Activated CD4-positive, CD25-positive, alpha-beta regulatory T cell treated with anti-CD3 and anti-CD28 coated beads, Interleukin-2, amount 50 U/mL, for 24 hours (primary cell): ENCODE results near the gene MPI.
A peak's percentile ranks its signal among the peaks of the same experiment; 100 is the strongest.
"Not testable (repeated sequence)": the region's sequence is repeated elsewhere in the genome, so short reads cannot be mapped to it uniquely, and the experiment has no call there.

Source experiments
- ATAC-seq, 2 donors: fragments of 150-1000 bp; cut with Tn5 transposase; one replicate each; pipeline ENCODE4 v1.10.0; 2021; ENCODE audit warnings: mild to moderate bottlenecking in 1 of 2, moderate library complexity in 1 of 2

Gene MPI

DNA sequence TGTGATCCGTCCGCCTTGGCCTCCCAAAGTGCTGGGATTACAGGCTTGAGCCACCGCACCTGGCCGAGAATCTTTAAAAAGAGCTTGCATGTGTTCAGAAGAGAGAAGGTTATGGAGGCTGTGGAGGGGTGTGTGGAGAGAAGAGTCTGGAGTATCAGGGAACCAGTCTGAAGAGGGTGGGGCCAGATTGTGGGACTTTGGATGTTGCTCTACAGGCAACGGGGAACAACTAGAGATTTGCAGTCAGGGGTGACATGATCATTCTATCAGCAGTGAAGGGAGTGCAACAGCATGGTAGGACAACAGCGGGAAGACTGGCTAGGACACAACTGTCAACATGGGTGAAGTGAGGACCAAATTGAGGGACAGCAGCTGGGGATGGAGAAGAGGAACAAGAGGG, 25.5 kb upstream of the MPI start:
- no peak for ATAC-seq

DNA sequence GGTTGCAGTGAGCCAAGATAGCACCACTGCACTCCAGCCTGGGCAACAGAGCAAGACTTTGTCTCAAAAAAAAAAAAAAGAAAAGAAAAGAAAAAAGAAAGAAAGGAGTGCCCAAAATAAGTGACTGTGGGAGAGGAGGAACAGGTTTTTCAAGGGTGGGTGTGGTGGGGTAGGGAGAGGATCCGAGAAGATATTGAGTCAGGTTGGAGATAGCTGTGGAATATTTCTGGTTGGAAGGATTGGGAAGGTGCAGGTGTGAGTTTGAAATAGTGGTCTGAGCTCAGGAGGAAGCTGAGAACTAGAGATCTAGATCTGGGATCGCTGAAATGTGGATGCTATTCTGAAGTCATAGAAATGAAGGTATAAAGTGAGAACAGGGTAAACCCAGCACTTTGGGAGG, 24.5 kb upstream of the MPI start:
- ATAC-seq: no peak

DNA sequence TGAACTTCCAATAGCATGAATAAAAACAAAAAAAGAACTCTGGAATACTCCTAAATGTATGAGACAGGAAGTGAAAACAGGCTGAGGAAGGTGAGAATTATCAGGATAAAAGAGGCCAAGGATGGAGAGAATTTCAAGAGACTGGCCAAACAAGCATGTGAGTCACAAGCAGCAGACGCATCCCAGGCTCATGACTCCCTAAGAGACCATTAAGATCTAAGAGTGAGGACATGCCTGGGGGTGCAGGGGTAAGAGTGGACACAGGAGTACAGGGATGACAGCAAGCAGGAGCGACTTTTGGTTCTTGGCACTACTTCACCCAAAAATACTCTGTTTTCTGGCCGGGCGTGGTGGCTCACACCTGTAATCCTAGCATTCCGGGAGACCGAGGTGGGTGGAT, 23.8 kb upstream of the MPI start:
- ATAC-seq: no peak

DNA sequence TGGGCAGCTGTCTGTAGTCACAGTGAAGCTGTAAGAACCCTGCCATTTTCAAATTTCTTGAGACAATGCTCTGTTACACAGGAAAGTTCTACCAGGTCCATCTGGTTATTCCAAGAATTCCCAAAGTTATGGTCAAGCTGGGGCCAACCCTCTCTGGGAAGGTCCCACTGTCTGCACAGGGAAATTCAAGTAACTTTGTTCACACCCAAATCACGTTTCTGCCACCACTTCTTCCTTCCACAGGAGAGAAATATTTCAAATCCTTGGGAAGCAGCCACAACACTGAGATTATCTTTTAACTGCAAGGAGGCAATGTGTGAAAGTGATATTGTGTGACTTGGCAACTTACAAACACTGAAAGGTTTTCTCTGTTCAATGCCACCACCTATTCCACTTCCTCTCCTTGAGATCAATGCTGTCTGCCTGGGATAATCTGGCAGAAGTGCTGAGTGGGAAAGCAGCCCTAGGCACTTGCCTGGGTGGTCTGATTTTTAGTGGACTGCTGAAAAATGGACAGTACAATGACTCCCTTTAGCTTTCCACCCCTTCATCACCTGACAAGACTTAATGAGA, 22.3 kb upstream of the MPI start:
- ATAC-seq: no peak

DNA sequence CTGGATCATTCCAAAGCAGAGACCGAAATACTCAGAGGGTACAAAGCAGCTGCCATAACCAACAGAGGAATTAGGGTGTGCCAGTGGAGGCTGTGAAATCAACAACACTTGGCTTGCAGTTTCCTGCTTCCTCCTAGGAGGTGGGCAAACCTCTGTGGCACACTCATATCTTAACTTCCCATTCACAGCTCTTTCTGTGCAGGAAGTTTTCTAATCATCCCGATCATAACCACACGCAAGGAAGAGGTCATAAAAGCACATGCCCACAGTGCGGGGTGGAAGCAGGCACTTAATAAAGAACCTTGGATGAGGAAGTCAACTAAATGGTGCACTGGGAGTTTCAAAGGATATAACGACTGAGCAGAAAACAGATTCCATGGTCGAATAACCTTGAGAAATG, 21.8 kb upstream of the MPI start:
- no peak for ATAC-seq

DNA sequence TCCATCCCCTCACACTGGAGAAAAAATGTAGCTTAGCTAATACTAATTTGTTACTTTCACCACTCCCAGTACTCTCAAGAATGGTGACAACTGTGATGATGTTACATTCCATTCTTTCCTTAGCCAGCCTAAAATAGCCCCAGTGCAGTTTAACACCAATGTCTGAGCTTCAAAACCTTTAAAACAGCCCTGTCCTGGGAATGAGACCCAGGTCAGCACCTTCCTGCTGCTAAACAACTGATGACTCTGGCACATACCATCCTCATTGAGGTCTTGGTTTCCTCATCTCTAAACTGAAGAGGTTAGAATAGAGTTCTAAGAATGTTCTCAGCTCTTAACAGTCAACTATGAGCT, 20.5 kb upstream of the MPI start:
- ATAC-seq: no peak

DNA sequence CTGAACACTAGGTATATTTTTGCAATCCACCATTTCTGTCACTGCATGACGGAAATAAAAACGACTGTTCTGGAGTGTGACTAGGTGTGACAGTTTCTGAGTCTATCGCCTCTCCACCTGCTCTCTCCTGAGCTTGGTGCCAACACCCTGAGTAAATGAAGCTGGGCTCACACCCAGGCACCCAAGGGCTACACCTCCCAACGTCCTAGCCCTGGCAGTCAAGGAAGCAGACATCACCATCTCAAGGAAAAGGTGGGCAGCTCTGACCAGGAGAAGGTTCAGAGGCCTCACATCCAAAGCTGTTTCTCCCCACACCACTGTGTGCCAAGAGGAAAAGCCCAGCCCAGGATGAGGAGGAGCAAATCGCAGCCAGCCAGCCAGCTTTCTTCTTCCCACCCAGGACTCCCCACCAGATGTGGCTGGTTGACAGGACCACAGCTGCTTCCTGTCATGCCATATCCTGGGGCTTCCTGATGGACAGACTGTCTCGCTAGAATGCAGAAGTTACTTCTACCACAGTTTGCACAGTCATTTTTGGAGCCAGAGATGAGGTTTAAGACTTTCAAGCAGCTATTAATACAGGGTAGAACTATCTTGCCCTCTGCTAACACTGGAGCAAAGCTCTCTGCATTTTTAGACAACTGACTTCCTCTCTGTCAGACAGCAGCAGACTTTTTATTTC, 20.0 kb upstream of the MPI start:
- ATAC-seq: peak; percentile 44 to 52

DNA sequence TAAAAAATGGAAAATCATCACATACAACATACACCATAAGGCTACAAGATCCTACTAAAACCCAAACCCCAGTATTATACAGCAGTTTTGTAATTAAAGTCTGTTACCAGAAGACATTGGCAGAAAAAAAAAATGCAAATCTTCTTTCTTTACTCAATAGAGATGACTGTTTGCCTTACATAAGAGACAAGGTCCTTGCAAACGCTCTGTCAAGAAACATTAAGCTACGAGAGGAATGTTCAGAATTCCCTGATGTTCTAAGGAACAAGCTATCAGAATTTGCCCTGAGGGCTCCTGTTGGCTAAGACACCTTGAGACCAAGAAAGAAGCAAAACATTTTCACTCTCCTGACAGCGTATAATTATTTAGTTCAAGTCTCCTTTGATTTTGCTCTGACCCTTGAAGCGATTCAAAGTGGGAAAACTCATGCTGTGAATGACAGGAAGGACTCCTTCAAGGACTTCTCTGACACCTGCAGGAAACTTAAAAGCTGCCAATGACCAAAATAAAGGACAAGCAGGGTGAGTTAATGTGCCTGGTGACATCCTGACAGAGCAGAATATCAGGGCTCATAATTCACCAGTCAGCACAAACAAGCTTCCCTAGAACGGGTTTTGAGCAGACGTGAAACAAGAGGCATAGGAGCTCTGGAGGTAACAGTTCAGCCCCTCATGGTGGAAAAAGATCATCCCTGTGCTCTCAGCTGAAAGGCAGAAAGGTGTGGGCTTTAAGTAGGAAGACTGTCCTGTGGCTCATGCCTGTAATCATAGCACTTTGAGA, 19.2 kb upstream of the MPI start:
- no peak for ATAC-seq

DNA sequence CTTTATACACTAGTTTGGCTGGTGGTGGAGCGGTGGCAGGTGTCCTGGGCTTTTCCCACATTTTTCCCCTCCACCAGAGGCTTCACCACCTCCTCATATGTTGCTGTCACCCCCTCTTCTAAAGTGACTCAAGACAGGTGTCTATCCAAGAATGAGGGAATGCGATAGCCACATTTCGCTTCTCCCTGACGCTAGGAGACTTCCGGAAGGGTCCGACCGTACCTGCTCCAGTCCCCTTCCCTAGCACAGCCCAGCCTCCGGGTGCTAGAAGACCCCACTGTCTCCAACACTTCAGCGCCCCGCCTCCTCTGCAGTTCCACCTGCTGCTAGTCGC, 17.2 kb upstream of the MPI start:
- no peak for ATAC-seq

DNA sequence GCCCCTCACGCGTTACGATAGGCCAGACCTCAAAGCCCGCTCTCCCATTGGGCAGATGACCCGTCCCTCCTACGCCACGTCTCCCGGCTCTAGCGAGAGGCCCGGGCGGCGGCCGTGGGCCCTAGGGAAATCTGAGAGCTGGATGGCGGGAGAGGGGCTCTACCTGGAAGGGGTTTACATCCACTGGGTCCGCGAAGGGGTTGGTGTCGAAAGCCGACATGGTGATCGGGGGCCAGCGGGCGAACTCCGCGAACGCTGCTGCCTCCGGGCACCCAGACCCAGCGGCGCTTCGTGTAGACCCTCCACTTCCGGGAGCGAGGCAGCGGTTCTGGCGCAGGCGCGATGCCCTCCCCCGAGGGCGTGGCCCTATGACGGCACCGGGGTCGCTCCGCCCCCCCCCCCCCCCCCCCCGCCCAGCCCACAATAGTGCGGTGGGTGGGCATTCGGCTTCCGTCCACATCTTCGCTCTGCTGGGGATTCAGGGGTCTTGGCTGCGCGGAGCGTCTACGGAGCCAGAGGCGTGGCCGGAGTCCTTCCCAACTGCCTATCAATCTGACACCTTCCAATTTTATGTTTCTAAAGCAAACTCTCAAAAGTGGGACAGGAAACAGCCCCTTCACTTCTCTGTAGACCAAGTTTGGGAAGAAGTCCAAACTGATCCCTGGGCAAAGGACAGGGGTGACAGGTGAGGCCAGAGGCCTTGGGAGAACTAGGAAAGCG, 16.6 kb upstream of the MPI start, which contains the start of gene SCAMP2:
Gene SCAMP2, minus strand, starts transcription at position 330 of the 720 bp plus-strand sequence. Its CDS starts 110 bp downstream, at position 220.
- ATAC-seq: peak; percentile 93 to 95

DNA sequence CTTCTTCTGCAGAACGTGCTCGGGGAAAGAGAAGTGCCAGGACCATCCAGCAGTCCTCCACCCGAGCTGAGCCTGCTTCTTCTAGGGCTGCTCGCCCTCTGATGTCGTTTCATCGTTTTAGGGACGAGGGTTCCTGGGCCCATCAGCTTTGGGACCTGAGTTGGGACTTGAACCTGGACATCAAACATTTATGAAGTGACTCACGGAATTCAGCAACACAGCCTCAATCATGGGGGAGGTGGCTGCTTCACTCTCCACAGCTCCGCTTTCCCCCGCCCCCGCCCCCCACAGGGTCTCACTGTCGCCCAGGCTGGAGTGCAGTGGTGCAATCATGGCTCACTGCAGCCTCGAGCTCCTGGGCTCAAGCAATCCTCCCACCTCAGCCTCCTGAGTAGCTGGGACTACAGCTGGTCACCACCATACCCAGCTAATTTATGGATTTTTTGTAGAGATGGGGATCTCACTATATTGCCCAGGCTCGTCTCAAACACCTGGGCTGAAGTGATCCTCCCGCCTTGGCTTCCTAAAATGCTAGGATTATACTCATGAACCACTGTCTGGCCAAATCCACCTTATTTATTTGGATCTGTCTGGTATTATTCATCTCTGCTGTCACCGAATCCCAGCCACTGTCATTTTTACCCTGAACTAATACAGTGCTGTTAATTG, 16.0 kb upstream of the MPI start:
- ATAC-seq: no peak

DNA sequence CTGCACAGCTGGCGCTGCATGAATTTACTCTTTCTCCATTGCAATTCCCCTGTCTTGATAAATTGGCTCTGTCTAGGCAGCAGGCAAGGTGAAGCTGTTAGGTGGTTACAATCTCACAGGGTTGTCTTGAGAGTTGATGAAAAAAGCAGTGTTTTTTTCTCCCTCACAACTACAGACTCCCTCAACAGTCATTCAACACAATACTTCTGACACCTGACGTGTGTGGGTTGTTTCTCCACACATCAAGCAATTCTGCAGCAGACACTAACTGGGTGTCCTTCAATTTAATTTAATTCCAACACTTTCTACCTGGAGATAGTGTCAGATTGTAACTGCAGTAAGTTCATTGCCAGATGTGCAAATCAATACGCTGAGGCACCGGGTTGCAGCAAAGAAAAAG, 11.6 kb upstream of the MPI start:
- ATAC-seq: no peak

DNA sequence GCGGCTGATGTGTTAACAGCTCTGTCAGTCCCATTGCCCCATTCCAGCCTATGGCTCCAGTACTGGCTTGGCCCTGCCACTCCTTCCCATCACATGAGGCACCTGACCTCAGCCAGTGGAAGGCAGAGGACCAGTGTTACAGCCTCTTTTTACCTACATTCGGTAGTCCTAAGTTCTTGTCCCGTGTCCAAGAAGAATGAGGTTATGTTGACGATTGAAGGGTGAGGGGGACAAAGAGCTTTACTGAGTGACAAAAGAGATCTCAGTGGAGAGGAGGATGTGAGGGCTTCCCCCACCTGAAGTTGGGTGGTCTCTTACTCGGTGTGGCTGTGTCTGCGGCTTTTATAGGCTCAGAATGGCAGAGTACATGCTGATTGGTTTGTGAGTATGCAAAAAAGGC, 7.3 kb upstream of the MPI start:
- no peak for ATAC-seq

DNA sequence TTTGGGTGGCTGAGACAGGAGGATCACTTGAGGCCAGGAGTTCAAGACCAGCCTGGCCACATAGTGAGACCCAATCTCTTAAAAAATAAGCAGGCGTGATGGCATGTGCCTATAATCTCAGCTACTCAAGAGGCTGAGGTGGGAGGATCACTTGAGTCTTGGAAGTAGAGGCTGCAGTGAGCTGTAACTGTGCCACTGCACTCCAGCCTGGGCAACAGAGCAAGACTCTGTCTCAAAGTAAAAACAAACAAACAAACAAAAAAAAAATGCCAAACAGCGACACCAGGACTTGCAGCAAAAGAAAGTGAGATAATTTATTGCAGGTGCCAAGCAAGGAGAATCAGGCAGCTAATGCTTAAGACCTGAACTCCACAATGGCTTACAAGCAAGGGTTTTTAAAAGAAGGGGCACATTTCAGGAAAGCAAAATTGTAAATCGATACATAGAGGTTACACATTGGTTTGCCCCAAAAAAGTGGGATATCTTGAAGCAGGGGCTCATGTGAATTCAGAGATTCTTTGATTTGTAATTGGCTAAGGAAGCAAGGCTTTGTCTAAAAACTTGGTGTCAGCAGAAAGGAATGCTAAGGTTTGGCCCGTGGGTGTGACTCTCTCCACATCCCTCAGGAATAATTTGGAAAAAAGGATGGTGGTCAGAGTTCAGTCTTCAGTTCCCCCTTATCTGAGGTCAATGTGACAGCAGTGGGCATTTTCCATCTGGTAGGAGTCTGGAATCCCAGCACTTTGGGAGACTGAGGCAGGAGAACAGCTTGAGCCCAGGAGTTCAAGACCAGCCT, 5.2 kb upstream of the MPI start:
- no peak for ATAC-seq

DNA sequence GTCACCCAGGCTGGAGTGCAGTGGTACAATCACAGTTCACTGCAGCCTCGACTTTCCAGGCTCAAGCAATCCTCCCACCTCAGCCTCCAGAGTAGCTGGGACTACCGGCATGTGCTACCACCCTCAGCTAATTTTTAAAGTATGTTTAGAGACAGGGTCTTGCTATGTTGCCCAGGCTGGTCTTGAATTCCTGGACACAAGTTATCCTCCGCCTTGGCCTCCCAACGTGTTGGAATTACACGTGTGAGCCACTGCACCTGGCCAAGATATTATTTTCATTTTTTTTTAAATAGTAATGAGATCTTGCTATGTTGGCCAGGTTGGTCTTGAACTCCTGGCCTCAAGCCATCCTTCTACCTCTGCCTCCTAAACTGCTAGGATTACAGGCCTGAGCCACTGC, 4.4 kb upstream of the MPI start:
- ATAC-seq: no peak

DNA sequence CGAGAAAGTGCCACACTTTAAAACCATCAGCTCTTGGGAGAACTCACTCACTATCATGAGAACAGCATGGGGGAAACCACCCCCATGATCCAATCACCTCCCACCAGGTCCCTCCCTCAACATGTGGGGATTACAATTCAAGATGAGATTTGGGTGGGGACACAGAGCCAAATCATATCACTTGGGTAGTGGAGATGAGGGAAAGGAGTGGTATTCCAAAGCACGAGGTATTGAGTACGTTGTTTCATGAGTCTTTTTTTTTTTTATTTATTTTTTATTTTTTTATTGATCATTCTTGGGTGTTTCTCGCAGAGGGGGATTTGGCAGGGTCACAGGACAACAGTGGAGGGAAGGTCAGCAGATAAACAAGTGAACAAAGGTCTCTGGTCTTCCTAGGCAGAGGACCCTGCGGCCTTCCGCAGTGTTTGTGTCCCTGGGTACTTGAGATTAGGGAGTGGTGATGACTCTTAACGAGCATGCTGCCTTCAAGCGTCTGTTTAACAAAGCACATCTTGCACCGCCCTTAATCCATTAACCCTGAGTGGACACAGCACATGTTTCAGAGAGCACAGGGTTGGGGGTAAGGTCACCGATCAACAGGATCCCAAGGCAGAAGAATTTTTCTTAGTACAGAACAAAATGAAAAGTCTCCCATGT, 2.2 kb upstream of the MPI start:
- ATAC-seq: not testable (repeated sequence)

DNA sequence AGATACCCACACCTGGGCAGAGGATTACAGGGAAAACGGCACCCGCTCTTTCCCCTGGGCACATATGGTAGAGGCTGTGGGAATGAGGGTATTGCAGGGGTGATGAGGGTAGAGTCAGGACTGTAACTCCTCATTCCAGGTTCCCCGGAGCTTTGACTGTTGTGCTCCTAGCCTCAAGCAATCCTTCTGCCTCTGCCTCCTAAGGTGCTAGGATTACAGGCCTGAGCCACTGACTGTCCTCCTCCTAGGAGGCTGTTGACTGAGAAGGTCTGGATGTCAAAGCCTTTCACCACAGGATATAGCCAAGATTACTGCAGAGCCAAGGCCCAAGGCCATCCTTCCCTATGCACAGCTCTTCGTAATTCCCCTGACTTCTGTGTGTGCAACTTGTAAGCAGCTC, 1.1 kb upstream of the MPI start:
- no peak for ATAC-seq

DNA sequence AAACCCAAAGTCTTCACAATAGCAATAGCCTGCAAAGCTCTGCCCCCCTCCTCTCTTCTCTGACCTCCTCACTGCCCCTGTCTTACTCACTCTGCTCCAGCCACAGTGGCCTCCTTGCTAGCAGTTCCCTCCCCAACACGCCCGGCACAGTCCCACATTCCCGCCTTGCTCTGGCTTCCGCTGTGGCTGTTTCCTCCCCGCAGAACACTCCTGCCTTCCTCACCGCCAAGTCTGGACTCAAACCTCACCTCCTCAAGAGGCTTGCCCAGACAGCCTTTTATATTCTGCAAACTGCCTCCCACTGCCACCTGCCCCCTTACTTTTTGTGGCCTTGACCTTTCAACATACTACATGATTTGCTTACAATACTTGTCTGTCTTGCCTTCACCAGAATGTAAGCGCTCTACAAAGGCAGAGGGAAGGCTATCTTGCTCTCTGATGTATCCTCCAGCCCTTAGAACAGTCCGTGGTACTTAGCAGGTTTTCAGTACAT, 406 bp upstream of the MPI start:
- ATAC-seq: peak in 1 of 2 donors; percentile 7

DNA sequence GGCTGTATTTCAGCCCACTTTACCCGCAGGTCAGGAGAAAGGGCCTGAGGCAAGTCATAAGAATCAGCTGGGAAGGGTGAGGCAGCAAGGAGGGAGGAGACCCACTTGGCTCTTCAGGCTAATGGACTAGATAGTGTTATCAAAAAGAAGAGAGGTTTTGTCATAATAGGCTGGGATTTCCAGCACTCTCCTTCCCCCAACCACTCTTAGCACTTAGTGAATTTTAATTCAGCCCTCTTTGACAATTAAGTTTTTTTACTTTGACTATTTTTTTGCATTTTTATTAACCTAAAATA, 771 bp downstream of the MPI start:
- ATAC-seq: no peak

DNA sequence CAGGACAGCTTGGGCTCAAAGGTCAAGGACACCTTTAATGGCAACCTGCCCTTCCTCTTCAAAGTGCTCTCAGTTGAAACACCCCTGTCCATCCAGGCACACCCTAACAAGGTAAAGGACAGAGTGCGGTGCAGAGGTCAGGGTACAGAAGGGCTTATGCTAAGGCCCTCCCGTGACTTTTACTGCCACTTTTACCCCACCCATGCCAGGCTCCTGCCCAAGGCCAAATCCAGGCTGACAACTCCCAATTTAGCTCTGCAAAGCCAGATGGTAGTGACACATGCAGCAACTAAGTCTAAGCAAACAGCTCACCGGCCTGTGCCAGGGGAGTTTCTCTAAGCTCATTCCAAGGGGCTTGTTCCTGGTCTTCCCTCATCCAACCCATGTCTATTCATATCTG, 1.6 kb downstream of the MPI start:
- no peak for ATAC-seq

DNA sequence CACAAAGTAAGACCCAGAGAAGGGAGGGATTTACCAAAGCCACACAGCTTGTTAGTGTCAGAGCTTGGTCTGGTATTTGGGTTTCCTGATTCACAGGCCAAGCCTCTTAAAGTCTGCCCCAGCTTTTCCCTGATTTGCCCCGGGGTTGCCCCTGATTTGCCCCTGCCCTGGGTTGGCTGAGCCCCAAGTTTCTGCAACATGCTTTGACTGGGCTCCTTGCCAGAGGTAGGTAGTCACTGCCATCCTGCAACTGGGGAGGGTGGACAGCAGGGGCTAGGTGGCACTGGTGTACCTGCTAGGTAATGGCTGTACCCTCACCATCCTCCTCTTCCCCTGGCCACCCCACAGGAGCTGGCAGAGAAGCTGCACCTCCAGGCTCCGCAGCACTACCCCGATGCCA, 2.5 kb downstream of the MPI start:
- ATAC-seq: no peak

DNA sequence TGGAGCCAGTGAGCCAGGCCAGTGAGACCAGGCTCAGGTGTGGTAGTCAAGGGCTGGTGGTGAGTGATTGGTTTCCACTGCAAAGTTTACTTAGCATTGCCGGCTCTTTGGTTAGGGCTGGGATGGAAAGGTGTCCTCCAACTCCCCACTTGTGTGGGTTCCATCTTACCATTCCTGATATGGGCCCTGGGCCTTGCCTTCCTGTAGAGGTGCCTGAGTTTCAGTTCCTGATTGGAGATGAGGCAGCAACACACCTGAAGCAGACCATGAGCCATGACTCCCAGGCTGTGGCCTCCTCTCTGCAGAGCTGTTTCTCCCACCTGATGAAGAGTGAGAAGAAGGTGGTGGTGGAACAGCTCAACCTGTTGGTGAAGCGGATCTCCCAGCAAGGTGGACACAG, 3.1 kb downstream of the MPI start:
- ATAC-seq: no peak
